Parietal lobe (tissue), 1 donor: ENCODE data around the gene CGRRF1. TPM values are rescaled to one million over a fixed set of nuclear protein-coding genes. Genes with fewer than 3 reads are reported as not detected.

Experiments used
- total RNA-seq: library from RNA; depleted of rRNA; stranded (reverse); fragments of >200 nt; gene quantifications from one replicate; pipeline ENCODE4 v1.2.3, GENCODE V29; 2014

The CGRRF1 gene, protein sequence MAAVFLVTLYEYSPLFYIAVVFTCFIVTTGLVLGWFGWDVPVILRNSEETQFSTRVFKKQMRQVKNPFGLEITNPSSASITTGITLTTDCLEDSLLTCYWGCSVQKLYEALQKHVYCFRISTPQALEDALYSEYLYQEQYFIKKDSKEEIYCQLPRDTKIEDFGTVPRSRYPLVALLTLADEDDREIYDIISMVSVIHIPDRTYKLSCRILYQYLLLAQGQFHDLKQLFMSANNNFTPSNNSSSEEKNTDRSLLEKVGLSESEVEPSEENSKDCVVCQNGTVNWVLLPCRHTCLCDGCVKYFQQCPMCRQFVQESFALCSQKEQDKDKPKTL
- 13.1 TPM for total RNA-seq

DNA sequence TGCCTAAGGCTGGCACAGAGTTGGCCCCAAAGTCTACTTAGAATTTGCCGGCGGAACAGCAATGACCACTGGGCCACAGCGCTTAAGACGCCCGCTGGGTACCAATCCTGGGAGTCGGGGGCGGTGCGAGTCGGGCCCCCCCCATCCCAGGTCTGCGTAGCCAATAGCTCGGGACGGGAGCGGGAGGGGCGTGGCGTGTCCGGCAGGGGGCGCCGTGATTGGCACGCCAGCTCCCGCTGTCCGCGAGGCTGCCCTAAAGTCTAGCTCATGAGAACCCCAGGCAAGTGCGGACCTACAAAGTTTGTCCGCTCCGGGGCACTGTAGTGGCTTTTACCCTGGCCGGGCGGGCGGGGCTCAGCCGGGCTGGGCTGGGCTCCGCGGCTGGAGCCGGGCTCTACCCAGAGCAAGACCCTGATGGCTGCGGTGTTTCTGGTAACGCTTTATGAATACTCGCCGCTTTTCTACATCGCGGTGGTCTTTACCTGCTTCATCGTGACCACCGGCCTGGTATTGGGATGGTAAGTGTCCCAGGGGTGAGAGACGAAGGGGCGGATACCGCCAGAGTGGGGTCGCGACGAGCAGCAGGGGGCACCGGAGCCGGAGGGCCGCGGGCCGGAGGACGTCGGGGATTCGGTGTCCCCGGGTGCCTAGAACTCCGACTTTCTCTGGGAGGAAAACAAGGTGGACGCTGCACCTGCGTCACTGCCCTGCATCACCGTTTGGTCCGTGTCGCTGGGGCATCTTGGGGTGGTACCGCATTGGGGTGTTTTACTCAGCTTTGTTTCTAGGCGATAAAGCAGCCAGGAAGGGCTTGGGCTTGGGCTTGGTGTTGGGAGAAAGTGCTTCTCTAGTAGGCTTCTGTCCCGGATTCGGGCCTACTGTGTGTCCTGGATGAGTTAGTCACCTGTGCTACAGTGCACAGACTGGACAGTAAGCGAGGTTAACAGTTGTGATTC is at the start of gene CGRRF1:
Gene CGRRF1 (plus strand): TSS at position 361 of the 956 bp plus-strand sequence. CDS start 54 bp downstream, at position 415.

DNA sequence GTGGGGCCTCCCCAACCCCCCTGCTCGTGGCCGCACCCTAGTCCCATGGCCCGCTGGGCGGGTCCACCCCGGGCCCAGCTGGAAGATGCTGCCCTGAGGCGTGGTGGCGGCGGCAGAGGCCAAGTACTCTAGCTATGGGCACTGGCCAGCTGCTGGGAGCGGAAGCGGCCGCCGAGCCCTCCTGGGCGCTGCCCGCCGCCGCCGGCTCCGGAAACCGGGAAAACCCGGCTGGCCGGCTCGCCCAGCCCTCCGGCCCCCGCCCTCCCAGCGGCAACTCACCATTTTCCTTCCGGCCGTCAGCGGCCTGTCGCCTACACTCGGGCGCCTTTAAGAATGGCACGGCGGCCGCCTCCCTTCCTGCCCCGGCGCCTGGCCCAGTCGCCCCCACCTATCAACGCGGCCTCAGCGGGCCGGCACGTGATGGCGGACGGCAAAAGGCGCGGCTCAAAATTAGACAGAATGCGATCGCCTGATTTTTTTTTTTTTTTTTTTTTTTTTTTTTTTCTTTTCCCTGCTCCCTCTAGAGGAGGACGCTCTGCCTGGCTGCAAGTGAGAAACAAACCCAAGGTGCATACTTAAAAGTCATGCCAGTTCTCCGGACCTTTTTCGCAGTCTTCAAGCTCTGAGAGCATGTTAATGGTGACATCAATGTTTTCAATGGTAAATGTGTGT is 20.9 kb upstream of the CGRRF1 start, which contains the start of gene GMFB:
Gene GMFB (minus strand): TSS at position 335 of the 672 bp plus-strand sequence. CDS start 53 bp downstream, at position 282.

DNA sequence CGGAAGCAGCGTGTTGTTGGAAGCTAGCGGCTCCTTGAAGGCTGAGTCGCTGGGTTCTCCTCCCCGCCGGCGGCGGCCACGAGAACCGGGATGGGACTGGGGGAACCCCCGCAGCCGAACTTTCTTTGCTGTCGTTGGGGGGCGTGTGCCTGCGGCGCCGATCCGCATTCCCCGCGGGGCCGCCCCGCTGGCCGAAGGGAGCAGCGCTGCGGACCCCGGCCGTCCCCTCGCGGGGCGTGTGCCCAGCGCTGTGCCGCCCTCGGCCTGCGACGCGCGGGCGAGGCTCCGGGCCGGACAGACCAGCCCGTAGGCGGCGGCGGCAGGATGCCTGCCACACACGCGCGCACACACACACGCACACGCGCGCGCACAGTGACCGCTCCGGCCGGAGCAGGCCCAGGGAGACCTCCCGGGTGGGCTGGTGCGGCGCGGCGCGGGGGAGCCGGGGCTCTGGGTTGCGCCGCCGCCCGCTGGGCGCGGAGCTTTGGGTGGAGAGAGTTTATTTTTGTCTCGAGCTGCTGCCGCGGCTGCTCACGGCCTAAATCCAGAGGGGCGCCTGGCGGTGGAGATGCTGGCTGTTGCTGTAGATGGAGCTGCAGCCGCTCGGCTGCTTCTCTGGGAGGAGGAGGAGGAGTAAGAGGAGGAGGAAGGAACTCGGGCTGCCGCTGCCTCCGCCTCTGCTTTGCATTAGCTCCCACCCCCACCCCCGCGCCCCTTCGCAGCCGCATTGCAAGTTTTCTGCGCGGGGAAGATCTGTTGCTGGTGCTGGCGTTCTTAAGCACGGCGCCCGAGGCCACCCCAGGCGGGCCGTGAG is 56.9 kb downstream of the CGRRF1 start, which contains the start of gene SAMD4A:
Gene SAMD4A (plus strand): TSS at position 719 of the 814 bp plus-strand sequence. CDS start 789 bp downstream, outside the sequence.

Other genes starting within 250 kb of the CGRRF1 start
- gene CDKN3, start 112.9 kb upstream of the CGRRF1 start, total RNA-seq, result 7.5 TPM
- gene CNIH1, start 68.5 kb upstream of the CGRRF1 start, total RNA-seq, result 32.9 TPM
- gene GMFB, start 20.9 kb upstream of the CGRRF1 start, total RNA-seq, result 165 TPM
- 15.7 TPM for gene SAMD4A, start 57.2 kb downstream of the CGRRF1 start, total RNA-seq